Epidermal melanocyte (primary cell): ENCODE measurements around the gene CBL.

Experiments
- DNase-seq: peaks from one replicate; pipeline ENCODE4 v3.0.0; 2011; ENCODE audit warnings: low spot score; ENCODE audit not compliant: insufficient read length

CBL gene

GRCh38 chr11:119329320-119329719 lies 123.2 kb downstream of the CBL start:
- DNase-seq, result no peak

GRCh38 chr11:119330237-119330636 lies 124.1 kb downstream of the CBL start:
- DNase-seq, result no peak

- DNase-seq, result no peak
Observed at GRCh38 chr11:119332111-119332765, 126.1 kb downstream of the CBL start.

- peak; percentile 100 for DNase-seq
Observed at GRCh38 chr11:119334174-119334930, 128.2 kb downstream of the CBL start, which contains the start of gene RNF26. RNF26 (plus strand) TSS chr11:119334527; CDS start chr11:119335123, 596 bp downstream.

GRCh38 chr11:119335091-119335654 lies 129.0 kb downstream of the CBL start:
- no peak for DNase-seq

GRCh38 chr11:119335655-119336543 lies 129.8 kb downstream of the CBL start:
- DNase-seq, result peak; percentile 7

- peak; percentile 9 for DNase-seq
Observed at GRCh38 chr11:119336744-119337469, 130.8 kb downstream of the CBL start.

GRCh38 chr11:119337581-119338317 lies 131.6 kb downstream of the CBL start:
- DNase-seq, result peak; percentile 14

GRCh38 chr11:119338318-119338890 lies 132.3 kb downstream of the CBL start:
- peak; percentile 90 for DNase-seq

GRCh38 chr11:119338965-119339588 lies 132.9 kb downstream of the CBL start:
- peak; percentile 7 for DNase-seq

- DNase-seq, result peak; percentile 74
Observed at GRCh38 chr11:119339589-119340334, 133.6 kb downstream of the CBL start.

- peak; percentile 84 for DNase-seq
Observed at GRCh38 chr11:119340335-119341221, 134.4 kb downstream of the CBL start, which contains the start of gene C1QTNF5. C1QTNF5 (minus strand) TSS chr11:119340883; CDS start chr11:119340397, 486 bp downstream.

GRCh38 chr11:119341222-119342022 lies 135.3 kb downstream of the CBL start:
- peak; percentile 13 for DNase-seq

GRCh38 chr11:119342023-119342300 lies 135.8 kb downstream of the CBL start:
- peak; percentile 12 for DNase-seq

GRCh38 chr11:119342362-119343130 lies 136.4 kb downstream of the CBL start:
- DNase-seq, result peak; percentile 10

- DNase-seq, result no peak
Observed at GRCh38 chr11:119343726-119344125, 137.6 kb downstream of the CBL start.
